CD14-positive monocyte (primary cell): ENCODE results near the gene PCDHGB7. TPM values are rescaled to one million over a fixed set of nuclear protein-coding genes. Genes with fewer than 3 reads are reported as not detected.
A peak's percentile ranks its signal among the peaks of the same experiment; 100 is the strongest.

ENCODE experiments used
- DNase-seq, 3 donors: peaks; one replicate each; pipeline ENCODE4 v3.0.0-alpha.2; 2011 to 2022
- H2AFZ ChIP-seq: 2 replicates; pipeline ENCODE4 v1.6.0; 2012; ENCODE audit warnings: mild to moderate bottlenecking, low read depth, low read length, inconsistent platforms; ENCODE audit not compliant: insufficient read depth, poor library complexity, severe bottlenecking
- H3K27ac ChIP-seq, 2 donors: 1 replicate in 1 of 2; 2 replicates in 1 of 2; pipeline ENCODE4 v1.5.1; 2012 to 2013; ENCODE audit warnings: low read length in 2 of 2, control low read depth in 1 of 2, inconsistent platforms in 1 of 2, low read depth in 1 of 2, mild to moderate bottlenecking in 1 of 2
- H3K27me3 ChIP-seq, 2 donors: one replicate each; pipeline versions ENCODE4 v1.6.0 to v1.6.1; 2011 to 2013; ENCODE audit warnings: low read length in 2 of 2; ENCODE audit not compliant: control insufficient read depth in 2 of 2, insufficient read depth in 2 of 2
- H3K36me3 ChIP-seq, 2 donors: replicated peaks in 1 of 2; 1 replicate in 1 of 2; 2 replicates in 1 of 2; pipeline versions ENCODE4 v1.5.1 to v1.6.1; 2012 to 2013; ENCODE audit warnings: low read length in 2 of 2, control low read depth in 1 of 2, inconsistent platforms in 1 of 2, mild to moderate bottlenecking in 1 of 2; ENCODE audit not compliant: insufficient read depth in 2 of 2, control insufficient read depth in 1 of 2
- H3K4me1 ChIP-seq, 2 donors: 1 replicate in 1 of 2; 2 replicates in 1 of 2; pipeline versions ENCODE4 v1.5.1 to v1.6.1; 2012 to 2013; ENCODE audit warnings: low read length in 2 of 2, control low read depth in 1 of 2, inconsistent platforms in 1 of 2, mild to moderate bottlenecking in 1 of 2, moderate library complexity in 1 of 2; ENCODE audit not compliant: insufficient read depth in 2 of 2, control insufficient read depth in 1 of 2
- H3K4me2 ChIP-seq: replicated peaks from 2 replicates; pipeline ENCODE3; 2012; ENCODE audit warnings: low read length, moderate library complexity, mild to moderate bottlenecking; ENCODE audit not compliant: poor library complexity, severe bottlenecking; ENCODE audit errors: extremely low read depth
- H3K4me3 ChIP-seq, 3 experiments: fragments of 200-600 bp in 1 of 3; sonication (generic) in 1 of 3; replicated peaks in 1 of 3; 1 replicate in 2 of 3; 2 replicates in 1 of 3; pipeline ENCODE4 v1.5.1; 2011 to 2013; ENCODE audit warnings: low read length in 3 of 3, mild to moderate bottlenecking in 3 of 3, control low read depth in 2 of 3, low read depth in 2 of 3, inconsistent platforms in 1 of 3, moderate library complexity in 1 of 3
- H3K79me2 ChIP-seq: 2 replicates; pipeline ENCODE4 v1.6.0; 2012; ENCODE audit warnings: mild to moderate bottlenecking, control low read depth, inconsistent platforms, low read length, moderate library complexity; ENCODE audit not compliant: insufficient read depth
- H3K9ac ChIP-seq: 2 replicates; pipeline ENCODE4 v1.6.0; 2017; ENCODE audit warnings: low read length, mild to moderate bottlenecking; ENCODE audit not compliant: insufficient read depth, poor library complexity, severe bottlenecking
- H3K9me3 ChIP-seq, 2 donors: replicated peaks in 1 of 2; 1 replicate in 1 of 2; 2 replicates in 1 of 2; pipeline versions ENCODE4 v1.5.1 to v1.6.1; 2012 to 2013; ENCODE audit warnings: low read length in 2 of 2, control low read depth in 1 of 2; ENCODE audit not compliant: control insufficient read depth in 1 of 2, insufficient read depth in 1 of 2
- H4K20me1 ChIP-seq: 2 replicates; pipeline ENCODE4 v1.6.0; 2012; ENCODE audit warnings: mild to moderate bottlenecking, low read length, control low read depth, moderate library complexity; ENCODE audit not compliant: insufficient read depth
- H3K27ac Mint-ChIP-seq, 7 donors: one replicate each; pipeline ENCODE4 v1.8.0; 2020; ENCODE audit warnings: mild to moderate bottlenecking in 7 of 7, mixed read lengths in 7 of 7, moderate library complexity in 6 of 7, inconsistent platforms in 2 of 7
- H3K27me3 Mint-ChIP-seq, 3 donors: one replicate each; pipeline ENCODE4 v1.8.0; 2021 to 2022; ENCODE audit warnings: low read depth in 3 of 3, mild to moderate bottlenecking in 3 of 3, mixed read lengths in 3 of 3, moderate library complexity in 3 of 3, inconsistent platforms in 1 of 3
- H3K36me3 Mint-ChIP-seq, 2 donors: one replicate each; pipeline ENCODE4 v1.8.0; 2020; ENCODE audit warnings: mixed read lengths in 2 of 2, inconsistent platforms in 1 of 2, mild to moderate bottlenecking in 1 of 2
- H3K4me1 Mint-ChIP-seq: one replicate; pipeline ENCODE4 v1.8.0; 2020; ENCODE audit warnings: mild to moderate bottlenecking, mixed read lengths
- H3K4me3 Mint-ChIP-seq, 2 donors: one replicate each; pipeline ENCODE4 v1.8.0; 2020; ENCODE audit warnings: mild to moderate bottlenecking in 2 of 2, mixed read lengths in 2 of 2, moderate library complexity in 1 of 2
- H3K9me3 Mint-ChIP-seq, 7 donors: one replicate each; pipeline ENCODE4 v1.8.0; 2020 to 2022; ENCODE audit warnings: mixed read lengths in 7 of 7, mild to moderate bottlenecking in 6 of 7, moderate library complexity in 6 of 7, inconsistent platforms in 2 of 7
- CTCF ChIP-seq: fragments of 200-600 bp; IDR thresholded peaks from one replicate; pipeline ENCODE4 v1.8.0; 2022; ENCODE audit warnings: antibody characterized with exemption, mild to moderate bottlenecking
- WGBS: methylation state at CpG from one replicate; pipeline ENCODE4 v1.1.5; 2013; ENCODE audit warnings: missing lambda C conversion rate; ENCODE audit not compliant: insufficient coverage; 5-methylcytosine and 5-hydroxymethylcytosine counted together
- intact Hi-C, 2 donors: fragments of 100-400 bp; cut with micrococcal nuclease; formaldehyde crosslinking; loops; one replicate each; pipeline versions ENCODE4 v1.15.0 to v1.15.1; 2023
- polyA plus RNA-seq, 3 donors: library from polyadenylated mRNA; depleted of rRNA in 1 of 3; unstranded in 2 of 3; stranded (reverse) in 1 of 3; fragments of 300-500 nt in 2 of 3; fragments of >200 nt in 1 of 3; fragmentation: Illumina TruSeq in 2 of 3; gene quantifications; 1 replicate in 2 of 3; 2 replicates in 1 of 3; pipeline ENCODE4 v1.2.3, GENCODE V29; 2012 to 2021

PCDHGB7 gene
- polyA plus RNA-seq, 3 donors: 0.04 TPM; not detected in 2

GRCh38 chr5:141419074-141419880, 1.8 kb downstream of the PCDHGB7 start:
- intact Hi-C loops: loop anchor here in 1 of 2 donors (5.0 kb wide), 1 partner anchor 103 kb away; no protein-coding TSS in a partner anchor
- H3K4me1 Mint-ChIP-seq: peaks cover 36% of the 10 kb centered on the region
- DNase-seq: no peak
- H3K4me2 ChIP-seq: no peak overlapping the region
- H2AFZ ChIP-seq: no peak overlapping the region
- H3K27me3 Mint-ChIP-seq: peaks cover 78 to 88% (median 86%) of the 10 kb centered on the region in 3 donors
- H3K4me3 Mint-ChIP-seq: peak overlapping the region in 1 of 2 donors; percentile 93
- no peak for TF ChIP-seq CTCF
- peaks cover 19 to 71% (median 60%) of the 10 kb centered on the region in 7 donors for H3K9me3 Mint-ChIP-seq
- H3K4me1 ChIP-seq: peaks cover 19 to 21% of the 10 kb centered on the region in 2 donors
- H4K20me1 ChIP-seq: no peaks in the 10 kb centered on the region
- no peaks in the 10 kb centered on the region for H3K79me2 ChIP-seq
- no peak overlapping the region for H3K27ac ChIP-seq
- peaks cover 12 to 37% of the 10 kb centered on the region in 2 donors for H3K36me3 Mint-ChIP-seq
- no peak overlapping the region for H3K4me3 ChIP-seq
- no peaks in the 10 kb centered on the region for H3K36me3 ChIP-seq
- peaks cover 41 to 59% of the 10 kb centered on the region in 2 donors for H3K9me3 ChIP-seq
- peaks cover 81 to 100% of the 10 kb centered on the region in 2 donors for H3K27me3 ChIP-seq
- H3K27ac Mint-ChIP-seq: peak overlapping the region in 1 of 7 donors; percentile 80
- no peak overlapping the region for H3K9ac ChIP-seq
- 46% methylated on average over 74 of the region's 74 CpGs for WGBS

DNA sequence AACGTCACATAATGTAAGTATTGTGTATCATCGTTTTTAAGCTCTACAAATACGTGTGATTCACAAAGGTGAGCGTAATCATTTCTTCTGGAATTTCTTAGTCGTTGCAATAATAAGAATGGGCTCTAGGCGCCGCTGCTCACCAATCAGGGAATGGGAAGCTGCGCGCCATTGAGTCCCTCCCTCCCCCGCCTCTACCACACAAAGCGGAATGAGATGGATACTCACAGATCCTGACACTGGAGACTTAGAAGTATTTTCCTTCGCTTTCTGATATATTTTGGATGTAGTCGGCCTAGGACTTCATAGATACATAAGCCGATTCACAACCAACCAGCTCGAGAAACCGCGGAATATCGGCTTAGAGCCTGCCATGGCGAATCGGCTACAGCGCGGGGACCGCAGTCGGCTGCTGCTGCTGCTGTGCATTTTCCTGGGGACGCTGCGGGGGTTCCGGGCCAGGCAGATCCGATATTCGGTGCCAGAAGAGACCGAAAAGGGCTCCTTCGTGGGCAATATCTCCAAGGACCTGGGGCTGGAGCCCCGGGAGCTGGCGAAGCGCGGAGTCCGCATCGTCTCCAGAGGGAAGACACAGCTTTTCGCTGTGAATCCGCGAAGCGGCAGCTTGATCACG, 3.5 kb downstream of the PCDHGB7 start, which contains the start of gene PCDHGA11:
Gene PCDHGA11, plus strand, starts transcription at position 197 of the 634 bp plus-strand sequence. Its CDS starts 177 bp downstream, at position 374.
- Histone ChIP-seq H3K36me3 (no peaks in the 10 kb centered on the region), H2AFZ (peak within 1 kb of the TSS; percentile 84), H3K4me3 (peak within 1 kb of the TSS; percentile 37 to 77 (median 54)), H4K20me1 (no peaks in the 10 kb centered on the region), H3K79me2 (no peaks in the 10 kb centered on the region), H3K4me1 (peaks cover 19 to 21% of the 10 kb centered on the region in 2 donors), H3K9me3 (peaks cover 41 to 47% of the 10 kb centered on the region in 2 donors), H3K27me3 (peaks cover 80 to 100% of the 10 kb centered on the region in 2 donors), H3K9ac (no peak within 1 kb of the TSS), H3K4me2 (peak within 1 kb of the TSS; percentile 89), H3K27ac (no peak within 1 kb of the TSS)
- Mint-ChIP-seq H3K9me3 (peaks cover 19 to 60% (median 52%) of the 10 kb centered on the region in 7 donors), H3K36me3 (peaks cover 7 to 30% of the 10 kb centered on the region in 2 donors), H3K27ac (peak within 1 kb of the TSS in 2 of 7 donors; percentile 41 to 73), H3K27me3 (peaks cover 75 to 88% (median 85%) of the 10 kb centered on the region in 3 donors), H3K4me3 (peak within 1 kb of the TSS; percentile 84 to 93), H3K4me1 (peaks cover 32% of the 10 kb centered on the region)
- intact Hi-C loops: loop anchor here (5.0 kb wide), 2 partner anchors 136 to 141 kb away; no protein-coding TSS in a partner anchor
- peak; percentile 56 to 70 (median 67) for DNase-seq
- WGBS: 11% methylated on average over 32 of the region's 42 CpGs
- peak; percentile 86 for TF ChIP-seq CTCF
